Nephron progenitor cell (in vitro differentiated cells): Measurements from ENCODE around the gene SLC34A1.

Experiments used
- DNase-seq: peaks from one replicate; pipeline ENCODE4 v3.0.0; 2021
- H3K27ac Mint-ChIP-seq: 2 replicates; pipeline ENCODE4 v1.8.0; 2021; ENCODE audit warnings: mild to moderate bottlenecking, moderate library complexity, mixed read lengths
- H3K27me3 Mint-ChIP-seq: 2 replicates; pipeline ENCODE4 v1.8.0; 2021; ENCODE audit warnings: mild to moderate bottlenecking, low read depth, mixed read lengths; ENCODE audit not compliant: poor library complexity
- H3K36me3 Mint-ChIP-seq: 2 replicates; pipeline ENCODE4 v1.8.0; 2021; ENCODE audit warnings: low read depth, mixed read lengths
- H3K4me1 Mint-ChIP-seq: 2 replicates; pipeline ENCODE4 v1.8.0; 2021; ENCODE audit warnings: mixed read lengths
- H3K4me3 Mint-ChIP-seq: 2 replicates; pipeline ENCODE4 v1.8.0; 2021; ENCODE audit warnings: mild to moderate bottlenecking, moderate library complexity, mixed read lengths
- H3K9me3 Mint-ChIP-seq: 2 replicates; pipeline ENCODE4 v1.8.0; 2021; ENCODE audit warnings: mild to moderate bottlenecking, moderate library complexity, mixed read lengths
- TF ChIP-seq, protein P1 (sequence below): fragments of 200-600 bp; sonication (generic); IDR thresholded peaks from 2 replicates; pipeline ENCODE4 v1.5.0; 2021; ENCODE audit warnings: antibody characterized with exemption

The SLC34A1 gene

DNA sequence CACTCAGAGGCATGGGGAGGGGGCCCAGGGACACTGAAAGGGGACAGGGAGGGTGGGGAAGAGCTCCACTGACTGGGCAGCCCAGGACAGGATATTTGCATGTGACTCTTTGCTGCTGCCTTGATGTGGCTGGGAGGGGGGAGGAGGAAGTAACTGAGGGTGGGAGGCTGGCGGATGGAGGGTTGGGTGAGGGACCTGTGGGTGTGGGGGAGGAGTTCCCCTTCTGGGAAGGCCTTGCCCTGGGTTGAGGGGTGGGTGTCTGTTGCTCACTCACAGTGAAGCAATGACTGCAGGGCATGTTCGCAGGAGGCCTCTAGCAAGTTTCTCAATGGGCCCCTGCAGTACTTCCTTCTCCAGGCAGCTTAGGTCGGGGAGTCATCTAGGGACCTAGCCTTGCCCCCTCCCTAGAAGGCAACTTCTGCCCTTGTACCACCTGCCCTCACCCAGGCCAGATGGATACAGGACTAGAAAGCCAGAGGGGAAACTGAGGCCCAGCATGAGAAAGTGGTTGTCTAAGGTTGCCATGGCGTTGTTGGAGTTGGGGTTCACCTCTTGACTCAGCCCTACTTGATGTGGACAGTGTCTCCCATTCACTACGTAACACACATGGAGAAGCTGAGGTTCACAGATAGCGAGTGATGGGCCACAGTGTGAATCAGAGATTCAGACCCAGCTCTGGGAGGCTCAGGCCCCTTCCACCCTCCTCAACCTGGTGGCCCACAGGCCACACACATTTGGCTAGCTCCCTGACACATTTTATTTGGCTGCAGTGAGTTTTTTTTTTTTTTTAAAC, 45.2 kb downstream of the SLC34A1 start:
- TF ChIP-seq, protein P1, sequence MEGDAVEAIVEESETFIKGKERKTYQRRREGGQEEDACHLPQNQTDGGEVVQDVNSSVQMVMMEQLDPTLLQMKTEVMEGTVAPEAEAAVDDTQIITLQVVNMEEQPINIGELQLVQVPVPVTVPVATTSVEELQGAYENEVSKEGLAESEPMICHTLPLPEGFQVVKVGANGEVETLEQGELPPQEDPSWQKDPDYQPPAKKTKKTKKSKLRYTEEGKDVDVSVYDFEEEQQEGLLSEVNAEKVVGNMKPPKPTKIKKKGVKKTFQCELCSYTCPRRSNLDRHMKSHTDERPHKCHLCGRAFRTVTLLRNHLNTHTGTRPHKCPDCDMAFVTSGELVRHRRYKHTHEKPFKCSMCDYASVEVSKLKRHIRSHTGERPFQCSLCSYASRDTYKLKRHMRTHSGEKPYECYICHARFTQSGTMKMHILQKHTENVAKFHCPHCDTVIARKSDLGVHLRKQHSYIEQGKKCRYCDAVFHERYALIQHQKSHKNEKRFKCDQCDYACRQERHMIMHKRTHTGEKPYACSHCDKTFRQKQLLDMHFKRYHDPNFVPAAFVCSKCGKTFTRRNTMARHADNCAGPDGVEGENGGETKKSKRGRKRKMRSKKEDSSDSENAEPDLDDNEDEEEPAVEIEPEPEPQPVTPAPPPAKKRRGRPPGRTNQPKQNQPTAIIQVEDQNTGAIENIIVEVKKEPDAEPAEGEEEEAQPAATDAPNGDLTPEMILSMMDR = no peak
- no peak for DNase-seq
- Mint-ChIP-seq H3K27ac (peak overlapping the region; percentile 72), H3K4me3 (peak overlapping the region; percentile 61), H3K4me1 (peaks cover 51% of the 10 kb centered on the region), H3K27me3 (no peaks in the 10 kb centered on the region), H3K9me3 (no peaks in the 10 kb centered on the region), H3K36me3 (peaks cover 4% of the 10 kb centered on the region)

DNA sequence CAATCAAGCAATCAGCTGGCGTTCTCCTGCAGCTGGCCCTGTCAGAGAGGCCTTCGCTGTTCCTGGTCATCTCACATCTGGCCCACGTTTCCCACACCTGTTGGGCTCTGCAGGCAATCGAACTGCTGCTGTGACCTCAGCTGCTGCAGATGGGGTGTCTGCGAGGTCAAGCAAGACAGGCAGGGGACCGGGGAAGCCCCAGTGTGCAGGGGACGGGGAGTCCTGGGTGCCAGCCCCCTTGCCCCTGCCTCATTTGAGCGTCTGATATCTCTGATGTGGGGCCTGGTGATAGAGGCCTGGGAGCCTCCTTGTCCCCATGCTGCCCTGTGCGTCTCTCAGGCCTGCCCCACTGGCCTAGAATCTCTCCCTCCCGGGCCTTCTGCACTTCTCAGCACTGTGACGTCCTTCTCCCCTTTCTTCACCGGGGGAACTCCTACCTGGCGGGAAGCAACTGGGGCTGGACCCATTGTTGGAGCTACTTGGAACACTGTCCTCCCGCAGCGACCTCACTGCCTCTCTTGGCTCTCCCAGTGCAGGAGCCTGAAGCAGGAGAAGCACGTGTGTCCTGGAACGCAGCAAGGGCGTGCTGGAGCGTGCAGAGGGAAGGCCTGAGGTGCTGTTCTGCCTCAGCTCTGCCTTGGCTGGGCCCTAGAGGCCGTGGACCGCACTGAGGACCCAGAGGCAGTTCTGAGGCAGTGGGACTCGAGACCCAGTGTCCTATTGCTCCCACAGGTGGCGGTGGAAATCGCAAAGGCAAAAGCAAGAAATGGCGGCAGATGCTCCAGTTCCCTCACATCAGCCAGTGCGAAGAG, 46.1 kb downstream of the SLC34A1 start:
- H3K9me3 Mint-ChIP-seq = no peaks in the 10 kb centered on the region
- H3K27ac Mint-ChIP-seq = peak overlapping the region; percentile 43
- TF ChIP-seq, protein P1 = no peak
- peaks cover 43% of the 10 kb centered on the region for H3K4me1 Mint-ChIP-seq
- no peak for DNase-seq
- no peaks in the 10 kb centered on the region for H3K27me3 Mint-ChIP-seq
- peaks cover 4% of the 10 kb centered on the region for H3K36me3 Mint-ChIP-seq
- H3K4me3 Mint-ChIP-seq = no peak overlapping the region

DNA sequence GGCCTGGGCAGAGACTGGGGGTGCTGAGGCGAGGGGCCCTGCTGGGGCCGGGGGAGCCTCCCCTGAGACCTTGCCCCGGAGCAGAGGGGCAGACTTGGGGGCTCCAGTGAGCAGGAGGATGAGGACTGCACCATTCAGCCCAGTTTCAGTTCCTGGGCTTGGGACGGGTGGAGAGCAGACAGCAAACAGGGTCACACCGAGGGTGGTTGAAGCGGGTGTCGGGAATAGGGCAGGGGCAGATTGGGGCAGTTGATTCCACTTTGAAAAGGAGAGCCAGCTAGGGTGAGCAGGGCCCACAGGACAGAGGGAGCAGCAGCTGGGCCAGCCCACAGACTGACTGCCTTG, 46.7 kb downstream of the SLC34A1 start:
- DNase-seq = no peak
- Mint-ChIP-seq H3K27ac (peak overlapping the region; percentile 30), H3K4me1 (peaks cover 37% of the 10 kb centered on the region), H3K4me3 (no peak overlapping the region), H3K27me3 (no peaks in the 10 kb centered on the region), H3K36me3 (peaks cover 4% of the 10 kb centered on the region), H3K9me3 (no peaks in the 10 kb centered on the region)
- TF ChIP-seq, protein P1 = no peak

DNA sequence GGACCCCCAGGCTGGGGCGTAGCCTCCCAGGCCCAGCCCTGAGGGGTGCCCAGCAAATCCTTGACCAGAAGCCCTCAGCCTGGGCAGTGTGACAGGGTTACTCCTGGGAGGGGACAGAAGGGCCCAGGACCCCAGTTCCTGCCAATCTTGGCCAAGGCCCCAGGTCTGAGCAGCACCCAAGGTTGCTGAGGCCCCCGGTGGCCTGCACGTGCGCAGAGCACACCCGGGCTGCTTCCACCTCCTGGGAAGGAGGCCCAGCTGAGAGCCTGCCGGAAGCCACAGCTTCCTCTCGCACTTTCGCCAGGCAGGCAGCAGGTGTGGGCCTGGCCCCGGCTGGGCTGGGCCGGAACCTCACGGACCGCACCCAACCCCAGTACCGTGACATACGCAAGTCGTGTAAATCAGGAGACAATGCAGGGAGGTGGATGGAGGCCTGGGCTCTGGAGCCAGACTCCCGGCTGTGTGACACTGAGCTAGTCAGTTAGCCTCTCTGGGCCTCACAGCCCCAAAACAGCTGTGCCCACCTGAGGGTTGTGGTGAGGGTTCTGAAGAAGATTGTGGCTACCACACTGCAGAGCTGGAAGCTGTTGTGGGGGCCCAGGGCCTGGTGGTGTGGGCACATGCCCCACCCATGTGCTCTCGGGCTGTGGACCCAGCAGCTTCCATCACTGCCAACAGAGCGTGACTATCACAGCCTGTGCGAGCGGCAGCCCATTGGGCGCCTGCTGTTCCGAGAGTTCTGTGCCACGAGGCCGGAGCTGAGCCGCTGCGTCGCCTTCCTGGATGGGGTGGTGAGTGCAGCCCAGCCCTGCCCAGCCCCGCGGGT, 47.3 kb downstream of the SLC34A1 start:
- DNase-seq = no peak
- no peaks in the 10 kb centered on the region for H3K9me3 Mint-ChIP-seq
- H3K4me1 Mint-ChIP-seq = peaks cover 35% of the 10 kb centered on the region
- H3K27me3 Mint-ChIP-seq = no peaks in the 10 kb centered on the region
- TF ChIP-seq, protein P1 = no peak
- peaks cover 4% of the 10 kb centered on the region for H3K36me3 Mint-ChIP-seq
- no peak overlapping the region for H3K4me3 Mint-ChIP-seq
- no peak overlapping the region for H3K27ac Mint-ChIP-seq

DNA sequence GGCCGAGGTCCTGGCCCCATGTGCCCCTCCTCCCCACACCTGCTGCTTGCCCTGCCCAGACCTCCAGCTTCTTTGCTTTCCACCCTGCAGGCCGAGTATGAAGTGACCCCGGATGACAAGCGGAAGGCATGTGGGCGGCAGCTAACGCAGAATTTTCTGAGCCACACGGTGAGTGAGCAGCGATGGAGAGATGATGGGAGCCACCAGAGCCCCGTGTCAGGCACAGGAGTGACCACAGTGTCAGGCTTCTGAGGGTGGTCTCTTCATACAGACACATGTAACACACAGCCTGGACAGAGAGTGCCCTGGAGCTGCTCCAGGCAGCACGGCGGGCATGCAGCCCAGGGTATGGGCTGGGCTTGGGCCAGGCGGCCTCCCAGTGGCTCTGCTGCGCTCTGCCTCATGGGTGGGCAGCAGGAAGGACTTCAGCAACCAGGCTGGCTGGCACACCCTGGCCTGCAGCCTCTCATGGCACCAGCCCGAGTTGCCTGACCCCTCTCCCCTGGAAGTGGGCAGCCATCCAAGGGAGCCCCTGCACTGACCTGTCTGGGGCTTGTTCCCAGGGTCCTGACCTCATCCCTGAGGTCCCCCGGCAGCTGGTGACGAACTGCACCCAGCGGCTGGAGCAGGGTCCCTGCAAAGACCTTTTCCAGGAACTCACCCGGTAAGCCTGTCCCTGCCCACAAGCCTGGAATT, 48.1 kb downstream of the SLC34A1 start:
- Mint-ChIP-seq H3K4me1 (peaks cover 33% of the 10 kb centered on the region), H3K4me3 (no peak overlapping the region), H3K27ac (no peak overlapping the region)

More for the DNA sequence above, 48.1 kb downstream of the SLC34A1 start:
- Mint-ChIP-seq H3K27me3 (no peaks in the 10 kb centered on the region), H3K36me3 (peaks cover 12% of the 10 kb centered on the region), H3K9me3 (no peaks in the 10 kb centered on the region)
- TF ChIP-seq, protein P1 = no peak
- no peak for DNase-seq
